Retinal pigment epithelial cell (primary cell): ENCODE measurements around the gene FBXO30.

Experiments
- DNase-seq: peaks from one replicate; pipeline ENCODE4 v3.0.0-alpha.2; 2010; ENCODE audit warnings: low read depth
- H3K4me3 ChIP-seq: 2 replicates; pipeline ENCODE4 v1.5.1; 2011; ENCODE audit warnings: mild to moderate bottlenecking, low read length, control low read depth, moderate library complexity
- CTCF ChIP-seq: conservative IDR thresholded peaks from 2 replicates; pipeline ENCODE4 v1.5.1; 2011; ENCODE audit warnings: low read depth, low read length, control low read depth, inconsistent platforms

FBXO30 gene

GRCh38 chr6:145814501-145815308, at the start of gene FBXO30:
FBXO30 (minus strand) TSS chr6:145814795; CDS start chr6:145806405, 8,390 bp downstream.
- peak; percentile 5 for TF ChIP-seq CTCF
- peak; percentile 46 for DNase-seq
- H3K4me3 ChIP-seq: peak within 1 kb of the TSS; percentile 83

GRCh38 chr6:145863988-145864616, 49.5 kb upstream of the FBXO30 start:
- no peak overlapping the region for H3K4me3 ChIP-seq
- no peak for DNase-seq
- no peak for TF ChIP-seq CTCF

- DNase-seq: no peak
- TF ChIP-seq CTCF: no peak
Observed at GRCh38 chr6:145863366-145863765, 48.8 kb upstream of the FBXO30 start.

GRCh38 chr6:145860562-145860961, 46.0 kb upstream of the FBXO30 start:
- no peak for DNase-seq
- no peak overlapping the region for H3K4me3 ChIP-seq
- no peak for TF ChIP-seq CTCF

More at GRCh38 chr6:145863366-145863765, 48.8 kb upstream of the FBXO30 start:
- no peak overlapping the region for H3K4me3 ChIP-seq

GRCh38 chr6:145850671-145851070, 36.1 kb upstream of the FBXO30 start:
- no peak for TF ChIP-seq CTCF
- no peak overlapping the region for H3K4me3 ChIP-seq
- no peak for DNase-seq

- DNase-seq: no peak
- TF ChIP-seq CTCF: no peak
- no peak overlapping the region for H3K4me3 ChIP-seq
Observed at GRCh38 chr6:145848541-145848940, 33.9 kb upstream of the FBXO30 start.

GRCh38 chr6:145845557-145845956, 31.0 kb upstream of the FBXO30 start:
- H3K4me3 ChIP-seq: no peak overlapping the region
- no peak for DNase-seq
- TF ChIP-seq CTCF: no peak
